Body of pancreas (tissue), 4 donors: ENCODE measurements around the gene ENPP6. TPM values are rescaled to one million over a fixed set of nuclear protein-coding genes. Genes with fewer than 3 reads are reported as not detected.

ENCODE experiments used
- ATAC-seq: fragments of 150-250 bp; one replicate; pipeline ENCODE4 v1.9.1; 2016
- DNase-seq, 4 donors: peaks; one replicate each; pipeline ENCODE4 v3.0.0-alpha.2; 2019
- H3K27ac ChIP-seq, 4 donors: fragments of 200-600 bp; sonication (generic); 1 replicate in 3 of 4; 2 replicates in 1 of 4; pipeline versions ENCODE4 v1.5.1 to v1.6.1; 2016 to 2019; ENCODE audit warnings: mild to moderate bottlenecking in 1 of 4, mixed read lengths in 1 of 4, moderate library complexity in 1 of 4
- H3K27me3 ChIP-seq, 2 donors: fragments of 200-600 bp; sonication (generic); one replicate each; pipeline ENCODE4 v1.6.0; 2016; ENCODE audit warnings: mild to moderate bottlenecking in 1 of 2
- H3K36me3 ChIP-seq, 2 donors: fragments of 200-600 bp; sonication (generic); replicated peaks in 1 of 2; 2 replicates each; pipeline ENCODE4 v1.5.1; 2016; ENCODE audit warnings: low read depth in 2 of 2; ENCODE audit not compliant: insufficient read depth in 1 of 2
- H3K4me1 ChIP-seq: fragments of 200-600 bp; sonication (generic); one replicate; pipeline ENCODE4 v1.6.0; 2016
- H3K4me3 ChIP-seq, 2 donors: fragments of 200-600 bp; sonication (generic); 1 replicate in 1 of 2; 2 replicates in 1 of 2; pipeline ENCODE4 v1.5.1; 2016 to 2019
- H3K9me3 ChIP-seq, 3 donors: fragments of 200-600 bp; sonication (generic); 1 replicate in 2 of 3; 2 replicates in 1 of 3; pipeline ENCODE4 v1.5.1; 2016
- CTCF ChIP-seq, 7 experiments: fragments of 450-650 bp in 4 of 7; fragments of 200-600 bp in 3 of 7; sonication (generic) in 3 of 7; IDR thresholded peaks; one replicate each; pipeline ENCODE4 v1.5.1; 2016 to 2019; ENCODE audit warnings: antibody characterized with exemption in 7 of 7
- POLR2A ChIP-seq, 3 donors: fragments of 450-650 bp; IDR thresholded peaks; one replicate each; pipeline ENCODE4 v1.6.1; 2016; ENCODE audit warnings: antibody characterized with exemption in 3 of 3, mild to moderate bottlenecking in 2 of 3
- WGBS, 2 donors: methylation state at CpG; one replicate each; pipeline ENCODE4 v1.1.5; 2017; 5-methylcytosine and 5-hydroxymethylcytosine counted together
- intact Hi-C: fragments of 100-400 bp; cut with DNase I; formaldehyde crosslinking; loops from one replicate; pipeline ENCODE4 v1.15.1; 2023
- total RNA-seq, 2 donors: library from RNA; depleted of rRNA; stranded (reverse); fragments of >200 nt; gene quantifications; one replicate each; pipeline ENCODE4 v1.1.0, GENCODE V29; 2016

ENPP6 gene
- total RNA-seq, 2 donors from 2014 or later: not detected

- DNase-seq (no peak), ATAC-seq (no peak)
- Histone ChIP-seq H3K27ac (no peak overlapping the region), H3K27me3 (no peaks in the 10 kb centered on the region), H3K4me1 (peaks cover 14% of the 10 kb centered on the region), H3K4me3 (no peak overlapping the region), H3K36me3 (no peaks in the 10 kb centered on the region), H3K9me3 (no peaks in the 10 kb centered on the region)
- 63 to 73% methylated on average over 4 of the region's 4 CpGs for WGBS, 2 donors
- intact Hi-C loops: no loop called here
- no peak for TF ChIP-seq CTCF (IDR thresholded peaks at IDR 0.05)
- no peak for TF ChIP-seq POLR2A (IDR thresholded peaks at IDR 0.05)
Measured at GRCh38 chr4:184148738-184149637, 68.7 kb downstream of the ENPP6 start.

GRCh38 chr4:184147858-184148737 lies 69.6 kb downstream of the ENPP6 start:
- no peaks in the 10 kb centered on the region for H3K36me3 ChIP-seq

GRCh38 chr4:184146951-184147350 lies 70.7 kb downstream of the ENPP6 start:
- no peaks in the 10 kb centered on the region for H3K27me3 ChIP-seq
- H3K4me1 ChIP-seq: peaks cover 14% of the 10 kb centered on the region
- no peak for DNase-seq
- 74 to 76% methylated on average over 10 of the region's 10 CpGs for WGBS, 2 donors
- no peaks in the 10 kb centered on the region for H3K9me3 ChIP-seq
- intact Hi-C loops: no loop called here
- H3K36me3 ChIP-seq: no peaks in the 10 kb centered on the region
- no peak overlapping the region for H3K27ac ChIP-seq
- H3K4me3 ChIP-seq: no peak overlapping the region
- ATAC-seq: no peak
- TF ChIP-seq POLR2A (IDR thresholded peaks at IDR 0.05): no peak
- TF ChIP-seq CTCF (IDR thresholded peaks at IDR 0.05): no peak

More at GRCh38 chr4:184147858-184148737, 69.6 kb downstream of the ENPP6 start:
- Histone ChIP-seq H3K9me3 (no peaks in the 10 kb centered on the region), H3K4me1 (peaks cover 14% of the 10 kb centered on the region), H3K27ac (no peak overlapping the region), H3K4me3 (no peak overlapping the region), H3K27me3 (no peaks in the 10 kb centered on the region)
- 67 to 77% methylated on average over 8 of the region's 8 CpGs for whole genome bisulfite sequencing, 2 donors
- DNase-seq: no peak
- intact Hi-C loops: no loop called here
- ATAC-seq: no peak
- TF ChIP-seq POLR2A (IDR thresholded peaks at IDR 0.05) (no peak), CTCF (IDR thresholded peaks at IDR 0.05) (no peak)

DNA sequence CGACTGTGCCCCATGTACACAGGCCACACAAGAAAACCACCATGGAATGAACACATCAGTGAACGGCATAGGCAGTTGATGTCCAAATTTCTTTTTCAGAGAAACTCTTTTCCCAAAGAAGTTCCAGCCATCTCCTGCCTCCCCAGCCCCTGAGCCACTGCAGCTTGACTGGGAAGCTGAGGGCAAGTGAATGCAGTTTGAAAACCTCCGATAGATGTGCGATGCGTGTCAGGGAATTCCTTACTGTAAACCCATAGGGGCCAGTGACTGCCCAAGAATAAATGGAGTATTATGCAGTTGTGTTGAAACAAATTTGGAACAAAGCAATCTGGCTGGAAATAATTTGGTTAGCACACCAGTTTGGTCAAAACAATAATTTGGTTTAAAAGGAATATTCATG lies 72.1 kb downstream of the ENPP6 start:
- no peak for DNase-seq
- Histone ChIP-seq H3K4me3 (no peak overlapping the region), H3K27ac (no peak overlapping the region), H3K36me3 (no peaks in the 10 kb centered on the region), H3K4me1 (peaks cover 10% of the 10 kb centered on the region), H3K27me3 (no peaks in the 10 kb centered on the region), H3K9me3 (no peaks in the 10 kb centered on the region)
- intact Hi-C loops: no loop called here
- no peak for ATAC-seq
- TF ChIP-seq CTCF (IDR thresholded peaks at IDR 0.05) (no peak), POLR2A (IDR thresholded peaks at IDR 0.05) (no peak)
- 93 to 94% methylated on average over 5 of the region's 5 CpGs for WGBS, 2 donors
